Lower lobe of right lung (tissue), 2 donors: ENCODE results near the gene SOX1. TPM values are rescaled to one million over a fixed set of nuclear protein-coding genes. Genes with fewer than 3 reads are reported as not detected.

Source experiments
- ATAC-seq, 2 donors: fragments of 200-7000 bp; cut with Tn5 transposase; one replicate each; pipeline ENCODE4 v1.9.1; 2020 to 2022; ENCODE audit warnings: mild to moderate bottlenecking in 2 of 2, moderate library complexity in 2 of 2
- DNase-seq: peaks from one replicate; pipeline ENCODE4 v3.0.0-alpha.2; 2020
- H3K27ac ChIP-seq: fragments of 200-600 bp; one replicate; pipeline ENCODE4 v1.8.0; 2022
- H3K27me3 ChIP-seq: fragments of 200-600 bp; one replicate; pipeline ENCODE4 v1.8.0; 2022; ENCODE audit warnings: low read depth
- H3K36me3 ChIP-seq: fragments of 200-600 bp; one replicate; pipeline ENCODE4 v1.8.0; 2022; ENCODE audit warnings: mild to moderate bottlenecking
- H3K4me1 ChIP-seq: fragments of 200-600 bp; one replicate; pipeline ENCODE4 v1.8.0; 2022
- H3K4me3 ChIP-seq: fragments of 200-600 bp; one replicate; pipeline ENCODE4 v1.8.0; 2022; ENCODE audit warnings: mild to moderate bottlenecking
- H3K9me3 ChIP-seq: fragments of 200-600 bp; one replicate; pipeline ENCODE4 v1.8.0; 2022
- CTCF ChIP-seq: fragments of 200-600 bp; IDR thresholded peaks from one replicate; pipeline ENCODE4 v1.8.0; 2022; ENCODE audit warnings: antibody characterized with exemption, mild to moderate bottlenecking
- intact Hi-C: fragments of 100-400 bp; cut with DNase I; formaldehyde crosslinking; loops from one replicate; pipeline ENCODE4 v1.11.0; 2022
- total RNA-seq: library from RNA; stranded (reverse); fragmentation: NEBNext Ultra II Directional; extraction: Animal tissue kit (Norgen Biotek cat#: 25700); gene quantifications from one replicate; pipeline ENCODE4 v1.2.1, GENCODE V29; 2021
- donor health status: DM: no; HTN: yes; CAD: no; lungs with severe emphysema.

Gene SOX1
- total RNA-seq, 1 donor from 2014 or later: not detected

DNA sequence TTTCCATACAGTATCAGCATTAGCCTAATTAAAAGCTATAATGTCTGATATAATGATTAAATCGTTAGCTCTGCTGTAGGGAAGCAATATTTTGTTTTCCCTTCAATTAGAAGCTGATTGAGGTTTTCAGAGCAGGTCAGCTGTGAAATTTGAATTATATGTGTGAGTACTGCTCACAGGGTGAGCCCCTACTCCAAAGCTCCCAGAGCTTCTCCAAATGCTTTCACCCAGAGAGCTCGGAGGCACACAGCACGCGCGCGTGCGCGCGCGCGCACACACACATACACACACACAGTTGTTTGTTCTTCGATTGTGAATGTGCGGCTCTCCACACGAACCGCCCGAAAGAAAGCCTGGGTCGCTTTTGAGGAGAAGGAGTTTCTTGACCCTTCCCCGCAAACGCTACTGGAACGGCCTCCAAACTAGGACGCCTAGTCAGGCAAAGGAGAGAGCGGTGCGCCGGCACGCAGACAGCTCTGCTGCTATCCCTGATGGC, 4.8 kb upstream of the SOX1 start:
- H3K4me1 ChIP-seq: peaks cover 5% of the 10 kb centered on the region
- H3K27me3 ChIP-seq: peaks cover 96% of the 10 kb centered on the region
- H3K36me3 ChIP-seq: no peaks in the 10 kb centered on the region
- H3K4me3 ChIP-seq: no peak overlapping the region
- H3K27ac ChIP-seq: no peak overlapping the region
- DNase-seq: no peak
- H3K9me3 ChIP-seq: no peaks in the 10 kb centered on the region
- no peak for TF ChIP-seq CTCF
- ATAC-seq: no peak
- intact Hi-C loops: no loop called here

GRCh38 chr13:112062571-112063570, 4.1 kb upstream of the SOX1 start:
- Histone ChIP-seq H3K27me3 (peaks cover 91% of the 10 kb centered on the region), H3K4me1 (peaks cover under 1% of the 10 kb centered on the region)

GRCh38 chr13:112063807-112064206, 3.1 kb upstream of the SOX1 start:
- Histone ChIP-seq H3K4me3 (no peak overlapping the region), H3K27me3 (peaks cover 85% of the 10 kb centered on the region), H3K9me3 (no peaks in the 10 kb centered on the region), H3K36me3 (no peaks in the 10 kb centered on the region), H3K4me1 (no peaks in the 10 kb centered on the region), H3K27ac (no peak overlapping the region)
- intact Hi-C loops: no loop called here
- no peak for DNase-seq
- ATAC-seq: no peak
- TF ChIP-seq CTCF: no peak

More at GRCh38 chr13:112062571-112063570, 4.1 kb upstream of the SOX1 start:
- no peak for ATAC-seq
- Histone ChIP-seq H3K9me3 (no peaks in the 10 kb centered on the region), H3K27ac (no peak overlapping the region), H3K4me3 (no peak overlapping the region), H3K36me3 (no peaks in the 10 kb centered on the region)
- intact Hi-C loops: no loop called here
- TF ChIP-seq CTCF: no peak
- DNase-seq: no peak

DNA sequence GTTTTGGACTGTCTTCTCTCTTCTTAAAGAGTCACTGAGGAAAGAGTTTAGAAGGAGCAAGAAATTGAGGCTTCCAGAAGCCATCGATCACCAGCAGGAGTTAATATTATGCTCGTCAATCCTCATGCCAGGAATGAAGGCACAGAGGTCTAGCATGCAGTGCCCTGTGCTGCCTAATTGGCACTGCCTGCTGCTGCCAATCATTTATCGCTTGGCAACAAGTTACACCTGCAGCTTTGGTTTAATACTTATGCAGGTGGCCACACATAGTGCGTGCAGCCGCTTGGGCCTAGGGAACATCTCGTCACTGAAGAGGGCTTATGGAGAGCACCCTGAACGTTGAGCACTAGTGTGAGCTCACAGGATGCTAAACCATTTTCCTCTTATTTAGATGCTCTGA, 2.7 kb upstream of the SOX1 start:
- ATAC-seq: no peak
- no peak overlapping the region for H3K4me3 ChIP-seq
- no peak for TF ChIP-seq CTCF
- no peaks in the 10 kb centered on the region for H3K36me3 ChIP-seq
- peaks cover 85% of the 10 kb centered on the region for H3K27me3 ChIP-seq
- no peak for DNase-seq
- H3K9me3 ChIP-seq: no peaks in the 10 kb centered on the region
- no peak overlapping the region for H3K27ac ChIP-seq
- H3K4me1 ChIP-seq: no peaks in the 10 kb centered on the region
- intact Hi-C loops: no loop called here

GRCh38 chr13:112065521-112065866, 1.5 kb upstream of the SOX1 start:
- intact Hi-C loops: no loop called here
- no peak overlapping the region for H3K4me3 ChIP-seq
- H3K4me1 ChIP-seq: no peaks in the 10 kb centered on the region
- no peaks in the 10 kb centered on the region for H3K9me3 ChIP-seq
- H3K27ac ChIP-seq: no peak overlapping the region
- no peak for TF ChIP-seq CTCF
- DNase-seq (no peak), ATAC-seq (no peak)
- no peaks in the 10 kb centered on the region for H3K36me3 ChIP-seq
- H3K27me3 ChIP-seq: peaks cover 85% of the 10 kb centered on the region
